Hepatocyte (in vitro differentiated cells): ENCODE results near the gene RASL10B.

Source experiments
- EZH2 ChIP-seq: fragments of 200-600 bp; sonication (generic); IDR thresholded peaks from 2 replicates; pipeline ENCODE4 v1.6.1; 2016; ENCODE audit warnings: antibody characterized with exemption, mild to moderate bottlenecking, borderline replicate concordance
- TF ChIP-seq, protein P1 (sequence below): fragments of 200-600 bp; sonication (generic); IDR thresholded peaks from 2 replicates; pipeline ENCODE4 v1.5.1; 2016; ENCODE audit warnings: antibody characterized with exemption, mild to moderate bottlenecking; ENCODE audit not compliant: poor library complexity

DNA sequence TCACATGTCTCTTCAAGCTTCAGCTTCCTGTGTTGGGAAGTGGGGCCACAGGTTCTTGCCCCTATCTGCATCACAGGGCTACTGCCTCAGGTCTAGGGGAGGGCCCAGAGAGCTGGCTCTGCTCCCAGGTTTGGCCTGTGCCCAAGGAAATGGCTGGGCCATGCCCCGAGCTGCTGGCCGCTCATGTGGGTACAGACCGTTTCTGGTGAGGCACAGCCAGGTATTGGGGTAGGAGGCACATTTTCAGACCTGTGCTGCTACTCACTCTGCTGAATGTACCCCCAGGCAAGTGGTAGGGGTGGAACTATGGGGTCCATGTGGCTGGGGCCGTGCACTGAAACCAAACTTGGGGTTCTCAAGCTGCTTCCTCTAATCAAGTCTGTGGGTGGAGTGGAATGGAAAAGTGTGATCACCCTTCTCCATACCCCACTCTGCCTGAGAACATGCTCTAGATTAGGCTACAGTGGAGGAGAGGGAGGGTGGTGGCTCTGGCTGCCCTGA, 17.0 kb downstream of the RASL10B start:
- TF ChIP-seq, protein P1, sequence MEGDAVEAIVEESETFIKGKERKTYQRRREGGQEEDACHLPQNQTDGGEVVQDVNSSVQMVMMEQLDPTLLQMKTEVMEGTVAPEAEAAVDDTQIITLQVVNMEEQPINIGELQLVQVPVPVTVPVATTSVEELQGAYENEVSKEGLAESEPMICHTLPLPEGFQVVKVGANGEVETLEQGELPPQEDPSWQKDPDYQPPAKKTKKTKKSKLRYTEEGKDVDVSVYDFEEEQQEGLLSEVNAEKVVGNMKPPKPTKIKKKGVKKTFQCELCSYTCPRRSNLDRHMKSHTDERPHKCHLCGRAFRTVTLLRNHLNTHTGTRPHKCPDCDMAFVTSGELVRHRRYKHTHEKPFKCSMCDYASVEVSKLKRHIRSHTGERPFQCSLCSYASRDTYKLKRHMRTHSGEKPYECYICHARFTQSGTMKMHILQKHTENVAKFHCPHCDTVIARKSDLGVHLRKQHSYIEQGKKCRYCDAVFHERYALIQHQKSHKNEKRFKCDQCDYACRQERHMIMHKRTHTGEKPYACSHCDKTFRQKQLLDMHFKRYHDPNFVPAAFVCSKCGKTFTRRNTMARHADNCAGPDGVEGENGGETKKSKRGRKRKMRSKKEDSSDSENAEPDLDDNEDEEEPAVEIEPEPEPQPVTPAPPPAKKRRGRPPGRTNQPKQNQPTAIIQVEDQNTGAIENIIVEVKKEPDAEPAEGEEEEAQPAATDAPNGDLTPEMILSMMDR, result no peak
- no peak for TF ChIP-seq EZH2
